ENCODE data around the gene NOS1. TPM values are rescaled to one million over a fixed set of nuclear protein-coding genes. Genes with fewer than 3 reads are reported as not detected.
"Not testable (repeated sequence)": the region's sequence is repeated elsewhere in the genome, so short reads cannot be mapped to it uniquely, and the experiment has no call there.

The NOS1 gene
- total RNA-seq, 1 experiment from 2014 or later: not detected

GRCh38 chr12:117193903-117194302 is 167.5 kb downstream of the NOS1 start:
- Histone ChIP-seq H3K36me3 (ENCODE audit: control insufficient read depth, insufficient read depth, low read length) (no peaks in the 10 kb centered on the region), H3K27me3 (replicated peaks; ENCODE audit: control insufficient read depth, insufficient read depth, low read length) (no peaks in the 10 kb centered on the region), H3K9me3 (no peaks in the 10 kb centered on the region), H3K4me3 (ENCODE audit: low read depth, low read length) (no peak overlapping the region), H3K4me1 (0 out of 2 replicates have a peak, but pooled peaks cover 4% of the 10 kb centered on the region)
- H3K4me3 Mint-ChIP-seq (ENCODE audit: unreplicated experiment): no peak overlapping the region
- TF ChIP-seq CTCF (IDR thresholded peaks at IDR 0.05; ENCODE audit: insufficient read depth in 1 of 2, low read depth in 1 of 2, low read length in 1 of 2, severe bottlenecking in 1 of 2, unreplicated experiment in 1 of 2): no peak
- CTCF ChIA-PET: no interaction called here
- POLR2A ChIA-PET: no interaction called here
- DNase-seq: no peak
- no peak overlapping the region for H3K27ac Mint-ChIP-seq (ENCODE audit: unreplicated experiment)
- peaks cover 20% of the 10 kb centered on the region for H3K9me3 Mint-ChIP-seq (ENCODE audit: unreplicated experiment)
- intact Hi-C loops (cut with micrococcal nuclease; ENCODE audit: unreplicated experiment): no loop called here
- H3K27me3 Mint-ChIP-seq (ENCODE audit: insufficient read depth, unreplicated experiment): peaks cover 7% of the 10 kb centered on the region
- no peaks in the 10 kb centered on the region for H3K36me3 Mint-ChIP-seq (ENCODE audit: insufficient read depth, unreplicated experiment)
- no TSS peak for BruUV-seq (replicated peaks)
- peaks cover 8% of the 10 kb centered on the region for H3K4me1 Mint-ChIP-seq (ENCODE audit: low read depth, unreplicated experiment)

GRCh38 chr12:117192581-117192980 is 168.8 kb downstream of the NOS1 start:
- H3K36me3 ChIP-seq (ENCODE audit: control insufficient read depth, insufficient read depth, low read length); H3K9me3 ChIP-seq; CTCF ChIA-PET; H3K4me3 Mint-ChIP-seq (ENCODE audit: unreplicated experiment); H3K36me3 Mint-ChIP-seq (ENCODE audit: insufficient read depth, unreplicated experiment); BruUV-seq (replicated peaks); H3K4me1 ChIP-seq; POLR2A ChIA-PET; H3K27ac Mint-ChIP-seq (ENCODE audit: unreplicated experiment); intact Hi-C loops (cut with micrococcal nuclease; ENCODE audit: unreplicated experiment); DNase-seq; H3K27me3 ChIP-seq (replicated peaks; ENCODE audit: control insufficient read depth, insufficient read depth, low read length); H3K4me3 ChIP-seq (ENCODE audit: low read depth, low read length); H3K27me3 Mint-ChIP-seq (ENCODE audit: insufficient read depth, unreplicated experiment): not testable (repeated sequence)
- Mint-ChIP-seq H3K4me1 (ENCODE audit: low read depth, unreplicated experiment) (peaks cover 12% of the 10 kb centered on the region), H3K9me3 (ENCODE audit: unreplicated experiment) (peaks cover 20% of the 10 kb centered on the region)

- peak overlapping the region; percentile 9 for H3K4me3 Mint-ChIP-seq (ENCODE audit: unreplicated experiment)
- no TSS peak for BruUV-seq (replicated peaks)
Observed at GRCh38 chr12:117192057-117192456, 169.4 kb downstream of the NOS1 start.

More at GRCh38 chr12:117192057-117192456, 169.4 kb downstream of the NOS1 start:
- ChIA-PET POLR2A (interaction anchor here (0.6 kb wide), 1 partner anchor 779 kb away, joined by 8 read pairs; no protein-coding TSS in a partner anchor), CTCF (no interaction called here)
- Mint-ChIP-seq H3K27me3 (ENCODE audit: insufficient read depth, unreplicated experiment) (peaks cover 4% of the 10 kb centered on the region), H3K27ac (ENCODE audit: unreplicated experiment) (no peak overlapping the region), H3K9me3 (ENCODE audit: unreplicated experiment) (peaks cover 20% of the 10 kb centered on the region), H3K36me3 (ENCODE audit: insufficient read depth, unreplicated experiment) (no peaks in the 10 kb centered on the region), H3K4me1 (ENCODE audit: low read depth, unreplicated experiment) (peaks cover 12% of the 10 kb centered on the region)
- Histone ChIP-seq H3K27me3 (replicated peaks; ENCODE audit: control insufficient read depth, insufficient read depth, low read length) (no peaks in the 10 kb centered on the region), H3K4me1 (peaks cover 6% of the 10 kb centered on the region; the same call in 1 of the 2 replicates), H3K9me3 (no peaks in the 10 kb centered on the region), H3K36me3 (ENCODE audit: control insufficient read depth, insufficient read depth, low read length) (no peaks in the 10 kb centered on the region), H3K4me3 (ENCODE audit: low read depth, low read length) (no peak overlapping the region)
- no peak for TF ChIP-seq CTCF (IDR thresholded peaks at IDR 0.05; ENCODE audit: insufficient read depth in 1 of 2, low read depth in 1 of 2, low read length in 1 of 2, severe bottlenecking in 1 of 2, unreplicated experiment in 1 of 2)
- no peak for DNase-seq
- intact Hi-C loops (cut with micrococcal nuclease; ENCODE audit: unreplicated experiment): no loop called here
